Right lobe of liver (tissue), 4 donors: ENCODE results near the gene PCDHGC4.

ENCODE experiments used
- POLR2A ChIP-seq: fragments of 450-650 bp; IDR thresholded peaks from one replicate; pipeline ENCODE4 v1.6.1; 2017; ENCODE audit warnings: antibody characterized with exemption, mild to moderate bottlenecking
- TF ChIP-seq, protein P1 (sequence below), 4 donors: fragments of 200-600 bp in 3 of 4; fragments of 450-650 bp in 1 of 4; IDR thresholded peaks; one replicate each; pipeline versions ENCODE4 v1.5.1 to v1.8.0; 2016 to 2022; ENCODE audit warnings: antibody characterized with exemption in 4 of 4, mild to moderate bottlenecking in 2 of 4
- donor health status: DM: no; HTN: no; CAD: no.
- donor health status: DM: no; HTN: no; CAD: no.
- donor health status: DM: no; HTN: yes; CAD: no.

DNA sequence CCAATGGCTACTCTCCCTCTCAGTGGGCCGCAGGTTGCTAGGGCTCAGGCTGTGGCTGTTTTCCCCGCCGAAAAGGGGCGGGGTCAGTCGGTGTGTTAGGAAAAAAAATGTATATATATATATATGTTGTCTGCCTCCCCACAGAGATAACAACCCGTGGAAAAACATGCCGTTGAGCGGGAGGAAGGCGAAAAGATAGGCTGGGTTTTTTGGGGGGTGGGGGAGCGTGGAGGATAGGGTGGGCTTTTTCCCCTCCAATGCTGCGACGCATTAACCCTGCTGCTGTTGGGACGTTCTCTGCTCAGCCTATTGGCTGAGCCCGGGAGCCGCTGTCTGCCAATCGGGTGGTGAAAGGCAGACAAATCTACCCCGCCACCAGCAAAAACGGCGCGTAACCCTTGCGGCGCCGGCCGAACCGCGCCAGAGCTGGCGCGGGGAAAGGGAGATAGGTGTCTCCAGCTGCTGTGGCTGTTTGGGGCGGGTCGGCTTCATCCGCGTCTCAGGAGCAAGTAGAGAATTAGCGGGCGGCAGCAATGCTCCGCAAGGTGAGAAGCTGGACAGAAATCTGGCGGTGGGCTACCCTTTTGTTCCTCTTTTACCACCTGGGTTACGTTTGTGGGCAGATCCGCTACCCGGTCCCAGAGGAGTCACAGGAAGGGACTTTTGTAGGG, at the start of gene PCDHGC4:
- TF ChIP-seq, protein P1, sequence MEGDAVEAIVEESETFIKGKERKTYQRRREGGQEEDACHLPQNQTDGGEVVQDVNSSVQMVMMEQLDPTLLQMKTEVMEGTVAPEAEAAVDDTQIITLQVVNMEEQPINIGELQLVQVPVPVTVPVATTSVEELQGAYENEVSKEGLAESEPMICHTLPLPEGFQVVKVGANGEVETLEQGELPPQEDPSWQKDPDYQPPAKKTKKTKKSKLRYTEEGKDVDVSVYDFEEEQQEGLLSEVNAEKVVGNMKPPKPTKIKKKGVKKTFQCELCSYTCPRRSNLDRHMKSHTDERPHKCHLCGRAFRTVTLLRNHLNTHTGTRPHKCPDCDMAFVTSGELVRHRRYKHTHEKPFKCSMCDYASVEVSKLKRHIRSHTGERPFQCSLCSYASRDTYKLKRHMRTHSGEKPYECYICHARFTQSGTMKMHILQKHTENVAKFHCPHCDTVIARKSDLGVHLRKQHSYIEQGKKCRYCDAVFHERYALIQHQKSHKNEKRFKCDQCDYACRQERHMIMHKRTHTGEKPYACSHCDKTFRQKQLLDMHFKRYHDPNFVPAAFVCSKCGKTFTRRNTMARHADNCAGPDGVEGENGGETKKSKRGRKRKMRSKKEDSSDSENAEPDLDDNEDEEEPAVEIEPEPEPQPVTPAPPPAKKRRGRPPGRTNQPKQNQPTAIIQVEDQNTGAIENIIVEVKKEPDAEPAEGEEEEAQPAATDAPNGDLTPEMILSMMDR (IDR thresholded peaks at IDR 0.05): no peak
- TF ChIP-seq POLR2A: no peak
